ENCODE data around the gene NFKBIZ.

The NFKBIZ gene

DNA sequence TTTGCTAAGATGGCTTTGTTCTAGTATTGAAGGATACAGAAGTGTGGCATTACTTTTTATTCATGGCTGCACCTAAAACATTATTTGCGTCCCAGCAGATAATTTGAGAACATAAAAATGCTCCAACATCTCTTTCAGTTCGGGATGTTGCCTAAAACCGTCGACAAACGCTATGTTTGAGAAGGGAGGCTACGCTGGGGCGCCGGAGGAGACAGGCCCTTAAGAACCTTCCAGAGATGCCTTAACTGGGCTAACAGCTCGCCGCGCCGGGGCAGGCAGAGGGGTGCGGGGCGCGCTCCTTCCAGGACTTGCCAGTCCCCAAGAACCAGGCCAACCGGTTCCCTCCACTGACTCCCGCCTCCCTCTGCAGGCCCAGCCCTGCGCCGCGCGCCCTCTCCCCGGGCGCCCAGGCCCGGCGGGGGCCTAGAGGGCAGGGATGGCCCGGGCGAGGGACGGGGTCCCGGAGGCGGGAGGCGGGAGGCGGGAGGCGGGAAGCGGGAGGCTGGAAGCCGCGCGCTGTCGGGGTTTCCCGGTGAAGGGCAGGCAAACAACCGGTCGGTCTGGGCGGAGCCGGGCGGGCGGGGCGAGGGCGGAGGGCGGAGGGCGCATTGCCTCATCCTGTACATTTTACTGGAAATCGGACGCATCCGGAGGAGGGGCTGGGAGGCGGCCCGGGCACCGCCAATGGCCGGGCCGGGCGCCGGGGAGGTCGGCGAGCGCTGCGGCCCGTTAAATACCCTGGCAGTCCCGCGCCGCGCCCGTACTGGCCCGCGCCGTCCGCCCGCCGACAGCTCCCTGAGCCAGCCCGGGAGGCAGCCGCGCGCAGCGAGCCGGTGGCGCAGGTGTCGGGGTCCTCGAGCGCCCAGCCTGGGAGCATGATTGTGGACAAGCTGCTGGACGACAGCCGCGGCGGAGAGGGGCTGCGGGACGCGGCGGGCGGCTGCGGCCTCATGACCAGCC, at the start of gene NFKBIZ:
NFKBIZ (plus strand) TSS at position 761 of the 960 bp plus-strand sequence; CDS start at position 876, 115 bp downstream.
- in situ Hi-C loops (cut with HindIII; ENCODE audit: low pct_ligation_motif_present, low pct_unique_long_range_greater_than_20kb, low sequenced_read_pairs) = no loop called here
- peak; percentile 90 for DNase-seq

DNA sequence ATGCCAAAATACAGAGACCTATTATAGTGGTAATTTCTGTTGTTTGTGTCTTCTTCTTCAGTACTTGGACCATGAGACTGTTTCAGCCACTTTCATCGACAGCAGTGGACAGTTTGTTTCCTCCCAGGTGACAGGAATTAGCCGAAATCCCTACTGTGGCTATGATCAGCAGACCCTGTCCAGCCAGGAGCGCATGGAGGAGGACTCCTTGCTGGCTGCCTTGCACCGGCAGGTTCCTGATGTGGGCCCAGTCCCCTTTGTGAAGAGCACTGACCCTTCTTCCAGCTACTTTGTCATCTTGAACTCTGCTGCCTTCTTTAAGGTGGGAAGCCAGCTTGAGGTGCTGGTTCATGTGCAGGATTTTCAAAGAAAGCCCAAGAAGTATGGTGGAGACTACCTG, 48.1 kb upstream of the NFKBIZ start:
- no peak for DNase-seq
- in situ Hi-C loops (cut with HindIII; ENCODE audit: low pct_ligation_motif_present, low pct_unique_long_range_greater_than_20kb, low sequenced_read_pairs) = loop anchor here (25.0 kb wide), 1 partner anchor 436 kb away; no protein-coding TSS in a partner anchor

DNA sequence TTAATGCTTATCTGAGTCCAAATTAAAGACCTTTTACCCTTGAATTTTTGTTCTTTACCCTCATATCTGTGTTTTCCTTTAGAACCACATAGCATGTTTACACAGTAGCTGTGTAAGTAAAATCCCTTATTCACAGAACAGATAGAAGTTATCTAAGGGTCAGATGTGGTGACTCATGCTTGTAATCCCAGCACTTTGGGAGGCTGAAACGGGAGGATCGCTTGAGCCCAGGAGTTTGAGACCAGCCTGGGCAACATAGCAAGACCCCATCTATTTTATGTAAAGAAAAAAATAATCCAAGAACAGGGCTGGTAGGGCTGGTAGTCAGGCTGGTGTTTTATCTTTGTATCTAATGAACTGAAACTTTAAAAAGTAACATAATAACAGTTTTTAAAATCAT, 47.1 kb upstream of the NFKBIZ start:
- no peak for DNase-seq
- in situ Hi-C loops (cut with HindIII; ENCODE audit: low pct_ligation_motif_present, low pct_unique_long_range_greater_than_20kb, low sequenced_read_pairs) = loop anchor here (25.0 kb wide), 1 partner anchor 435 kb away; no protein-coding TSS in a partner anchor

DNA sequence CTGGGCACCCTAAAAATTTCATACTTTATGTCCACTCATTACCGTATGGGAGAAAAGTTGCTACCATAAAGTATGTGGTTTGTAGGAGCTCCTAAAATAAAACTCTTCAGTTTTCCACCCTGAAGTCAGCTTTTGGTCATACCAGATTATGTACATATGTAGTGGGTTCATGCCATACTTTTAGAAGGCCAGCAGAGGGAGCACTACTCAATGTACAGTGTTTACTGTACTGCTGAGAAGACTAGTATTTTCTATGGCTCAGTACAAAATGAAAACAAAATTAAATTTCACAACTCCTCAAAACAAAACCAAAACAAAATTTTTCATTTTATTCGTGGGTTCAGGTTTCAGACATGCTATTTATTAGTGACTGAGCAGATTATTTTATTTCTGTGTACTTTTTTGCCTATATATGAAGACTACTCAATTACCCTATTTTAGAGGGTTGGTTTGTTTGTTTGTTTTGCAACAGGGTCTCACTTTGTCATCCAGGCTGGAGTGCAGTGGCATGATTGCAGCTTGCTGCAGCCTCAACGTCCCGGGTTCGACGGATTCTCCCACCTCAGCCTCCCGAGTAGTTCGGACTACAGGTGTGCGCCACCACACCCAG, 46.0 kb upstream of the NFKBIZ start:
- in situ Hi-C loops (cut with HindIII; ENCODE audit: low pct_ligation_motif_present, low pct_unique_long_range_greater_than_20kb, low sequenced_read_pairs) = loop anchor here (25.0 kb wide), 1 partner anchor 434 kb away; no protein-coding TSS in a partner anchor
- peak; percentile 75 for DNase-seq

GRCh38 chr3:101803939-101804338, 45.4 kb upstream of the NFKBIZ start:
- no peak for DNase-seq
- in situ Hi-C loops (cut with HindIII; ENCODE audit: low pct_ligation_motif_present, low pct_unique_long_range_greater_than_20kb, low sequenced_read_pairs) = loop anchor here (25.0 kb wide), 1 partner anchor 433 kb away; no protein-coding TSS in a partner anchor

DNA sequence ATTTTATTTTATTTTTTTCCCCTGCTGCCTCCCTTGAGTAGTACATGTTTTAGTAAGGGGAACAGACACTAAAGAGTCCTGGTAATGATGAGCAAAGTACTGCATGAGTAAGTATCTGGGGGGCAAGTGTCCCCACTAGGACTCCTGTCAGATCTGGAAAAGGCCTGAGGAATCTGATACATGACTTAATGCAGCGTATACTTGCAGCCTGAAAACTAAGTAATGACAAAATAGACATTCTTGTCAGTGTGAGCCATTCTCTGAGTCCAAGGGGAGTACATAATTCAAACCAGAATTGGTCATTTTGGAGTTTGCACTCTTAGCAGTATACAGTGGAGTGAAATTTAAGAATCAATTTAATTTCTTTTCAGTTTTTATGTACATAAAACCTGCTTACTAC, 42.8 kb upstream of the NFKBIZ start:
- in situ Hi-C loops (cut with HindIII; ENCODE audit: low pct_ligation_motif_present, low pct_unique_long_range_greater_than_20kb, low sequenced_read_pairs) = loop anchor here (25.0 kb wide), 1 partner anchor 431 kb away; no protein-coding TSS in a partner anchor
- no peak for DNase-seq

DNA sequence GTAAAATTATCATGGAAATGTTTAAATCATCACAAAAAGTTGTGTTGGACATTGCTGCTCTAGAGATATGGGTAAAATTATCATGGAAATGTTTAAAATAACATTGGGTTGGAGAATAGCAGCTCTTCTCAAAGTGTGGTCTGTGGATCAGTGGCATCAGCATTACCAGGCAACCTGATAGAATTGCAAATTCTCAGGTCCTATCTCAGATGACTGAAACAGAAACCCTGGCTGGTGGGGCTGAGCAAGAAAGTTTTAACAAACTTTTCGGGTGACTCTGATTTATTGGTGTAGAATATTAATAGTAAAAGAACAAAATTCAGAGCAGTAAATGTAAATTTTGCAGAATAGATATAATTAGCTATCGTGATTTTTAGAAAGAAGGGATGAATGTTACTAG, 41.4 kb upstream of the NFKBIZ start:
- DNase-seq = no peak
- in situ Hi-C loops (cut with HindIII; ENCODE audit: low pct_ligation_motif_present, low pct_unique_long_range_greater_than_20kb, low sequenced_read_pairs) = loop anchor here (25.0 kb wide), 1 partner anchor 429 kb away; no protein-coding TSS in a partner anchor

DNA sequence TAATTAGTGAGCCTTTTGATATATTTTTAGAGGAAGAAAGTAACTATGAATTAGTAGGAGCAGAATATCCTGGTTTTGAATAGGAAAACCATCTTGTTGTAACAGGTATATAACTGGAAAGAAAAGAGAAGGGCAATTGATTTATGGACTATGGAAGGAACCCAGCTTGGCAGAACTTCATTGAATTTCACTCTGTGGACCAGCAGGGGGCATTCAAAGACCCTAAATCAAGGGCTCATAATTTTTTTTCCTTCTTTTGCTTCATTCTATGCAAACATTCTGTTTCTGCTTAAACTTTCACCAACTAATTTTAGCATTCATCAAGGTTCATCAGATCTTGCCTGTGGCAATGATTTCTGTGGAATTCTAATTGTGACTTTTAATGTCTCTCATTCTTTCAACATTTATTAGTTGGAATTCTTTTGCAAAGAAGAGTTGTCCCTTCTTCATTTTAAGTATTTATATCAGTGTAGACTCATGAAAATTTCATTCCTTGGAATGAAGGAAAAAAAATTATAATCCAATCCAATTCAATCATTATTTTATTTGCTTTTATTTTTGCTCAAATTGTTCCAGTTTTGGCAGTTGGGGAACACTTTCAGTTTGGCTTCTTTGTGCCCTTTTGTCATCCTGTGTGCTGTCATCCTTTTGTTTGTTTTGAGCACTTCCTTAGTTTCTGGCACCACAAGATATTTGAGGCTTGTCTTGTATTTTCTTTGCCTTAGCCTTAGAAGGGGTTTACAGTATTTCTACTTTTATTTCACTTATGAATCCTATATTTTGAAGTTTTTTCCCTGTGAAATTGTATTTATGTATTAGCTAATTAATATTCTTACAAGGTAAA, 39.9 kb upstream of the NFKBIZ start:
- DNase-seq = peak; percentile 59
- in situ Hi-C loops (cut with HindIII; ENCODE audit: low pct_ligation_motif_present, low pct_unique_long_range_greater_than_20kb, low sequenced_read_pairs) = loop anchor here (25.0 kb wide), 1 partner anchor 428 kb away; no protein-coding TSS in a partner anchor

DNA sequence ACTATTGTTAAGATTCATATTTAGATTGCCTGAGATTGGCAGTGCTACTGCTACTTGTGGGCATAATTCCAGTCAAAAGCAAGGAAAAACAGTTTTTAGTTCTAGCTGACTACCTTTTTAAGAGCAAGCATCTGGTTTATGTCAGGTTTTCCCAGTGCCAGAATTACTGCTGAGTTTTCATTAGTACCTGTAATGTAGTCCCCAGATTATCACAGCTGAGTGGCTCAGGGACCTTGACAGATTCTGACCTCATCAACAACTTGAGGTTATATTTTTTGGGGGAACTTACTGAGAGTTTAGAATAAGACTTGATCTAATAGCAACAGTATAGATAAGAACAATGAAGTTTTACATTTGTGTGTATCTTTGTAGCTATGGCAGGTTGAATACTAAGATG, 39.3 kb upstream of the NFKBIZ start:
- in situ Hi-C loops (cut with HindIII; ENCODE audit: low pct_ligation_motif_present, low pct_unique_long_range_greater_than_20kb, low sequenced_read_pairs) = loop anchor here (25.0 kb wide), 1 partner anchor 427 kb away; no protein-coding TSS in a partner anchor
- no peak for DNase-seq

DNA sequence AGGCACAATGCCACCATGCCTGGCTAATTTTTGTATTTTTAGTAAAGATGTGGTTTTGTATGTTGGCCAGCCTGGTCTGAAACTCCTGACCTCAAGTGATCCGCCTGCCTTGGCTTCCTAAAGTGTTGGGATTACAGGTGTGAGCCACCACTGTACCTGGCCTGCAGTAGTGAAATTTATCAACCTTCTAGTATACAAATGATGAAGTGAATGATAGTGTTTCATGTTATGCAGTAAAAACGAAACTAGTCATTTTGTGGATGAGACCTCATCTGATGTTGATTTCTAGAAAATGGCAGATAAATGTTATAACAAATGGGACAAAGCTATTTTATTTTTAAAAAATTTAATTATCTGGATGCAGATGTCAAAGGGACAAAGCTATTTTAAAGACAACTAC, 37.4 kb upstream of the NFKBIZ start:
- no peak for DNase-seq
- in situ Hi-C loops (cut with HindIII; ENCODE audit: low pct_ligation_motif_present, low pct_unique_long_range_greater_than_20kb, low sequenced_read_pairs) = loop anchor here (25.0 kb wide), 1 partner anchor 425 kb away; no protein-coding TSS in a partner anchor

DNA sequence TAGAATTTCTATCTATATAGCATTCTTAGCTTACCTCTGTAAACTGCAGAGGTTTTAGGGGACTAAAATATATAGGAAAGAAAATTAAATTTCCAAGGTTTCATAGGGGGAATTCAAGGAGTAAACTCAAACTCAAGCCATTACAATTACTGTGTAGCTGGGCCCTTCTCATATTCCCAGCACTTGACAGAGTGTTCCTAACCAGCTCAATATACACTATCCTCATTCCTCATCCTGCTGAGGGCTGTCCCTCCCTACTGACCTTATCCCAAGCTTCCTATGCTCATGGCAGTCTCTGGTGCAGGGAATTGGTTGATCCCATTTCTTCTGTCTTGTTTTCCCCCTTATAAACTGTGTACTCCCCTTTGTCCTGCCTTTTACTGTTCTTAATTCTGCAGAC, 36.4 kb upstream of the NFKBIZ start:
- in situ Hi-C loops (cut with HindIII; ENCODE audit: low pct_ligation_motif_present, low pct_unique_long_range_greater_than_20kb, low sequenced_read_pairs) = loop anchor here (25.0 kb wide), 1 partner anchor 424 kb away; no protein-coding TSS in a partner anchor

DNA sequence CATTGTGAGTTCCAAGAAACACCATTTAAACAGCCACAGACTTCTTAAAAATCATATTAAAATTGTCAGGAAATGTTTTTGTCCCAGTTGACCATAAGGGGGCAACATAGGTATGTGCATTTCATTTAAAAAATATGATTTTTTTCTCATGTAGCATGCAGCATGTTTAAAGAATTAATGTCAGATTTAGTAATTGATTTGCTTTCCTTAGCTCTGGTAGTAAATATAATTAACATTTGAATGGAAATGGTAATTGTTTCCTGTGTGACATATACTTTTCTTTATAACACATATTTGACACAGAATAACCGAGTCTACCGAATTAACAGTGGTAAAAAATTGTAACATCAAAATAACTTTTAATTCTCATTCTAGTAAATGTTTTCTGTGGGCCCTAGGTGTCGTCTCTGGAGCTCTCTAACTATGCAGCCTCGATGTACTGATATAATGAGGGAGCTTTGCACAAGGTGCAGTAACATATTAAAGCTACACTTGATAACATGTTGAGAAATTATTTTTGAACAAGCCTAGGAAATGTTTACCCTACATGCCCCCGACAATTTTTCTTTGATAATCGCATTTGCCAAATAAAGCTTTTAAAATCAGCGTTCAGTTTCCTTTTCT, 35.4 kb upstream of the NFKBIZ start:
- peak; percentile 53 for DNase-seq
- in situ Hi-C loops (cut with HindIII; ENCODE audit: low pct_ligation_motif_present, low pct_unique_long_range_greater_than_20kb, low sequenced_read_pairs) = loop anchor here (25.0 kb wide), 1 partner anchor 423 kb away; no protein-coding TSS in a partner anchor

More for the DNA sequence above, 36.4 kb upstream of the NFKBIZ start:
- no peak for DNase-seq

DNA sequence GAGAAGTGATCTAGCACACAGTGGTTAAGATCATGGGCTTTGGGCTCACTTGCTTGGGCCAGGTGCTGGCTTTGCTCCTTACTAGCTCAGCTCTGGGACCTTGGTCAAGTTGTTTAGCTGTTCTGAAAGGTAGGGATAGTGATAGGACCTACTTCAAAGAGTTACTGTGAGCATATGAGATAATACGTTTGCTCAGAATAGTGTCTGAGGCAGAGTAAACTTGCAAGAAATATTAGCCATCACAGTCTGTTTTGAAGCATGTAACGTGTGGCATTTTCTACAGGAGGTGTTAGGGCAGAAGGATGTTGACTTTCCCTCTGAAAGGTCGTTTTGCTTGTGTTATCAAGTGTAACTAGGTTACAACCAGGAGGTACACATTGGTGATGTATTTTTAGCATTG, 34.5 kb upstream of the NFKBIZ start:
- in situ Hi-C loops (cut with HindIII; ENCODE audit: low pct_ligation_motif_present, low pct_unique_long_range_greater_than_20kb, low sequenced_read_pairs) = loop anchor here (25.0 kb wide), 1 partner anchor 422 kb away; no protein-coding TSS in a partner anchor

DNA sequence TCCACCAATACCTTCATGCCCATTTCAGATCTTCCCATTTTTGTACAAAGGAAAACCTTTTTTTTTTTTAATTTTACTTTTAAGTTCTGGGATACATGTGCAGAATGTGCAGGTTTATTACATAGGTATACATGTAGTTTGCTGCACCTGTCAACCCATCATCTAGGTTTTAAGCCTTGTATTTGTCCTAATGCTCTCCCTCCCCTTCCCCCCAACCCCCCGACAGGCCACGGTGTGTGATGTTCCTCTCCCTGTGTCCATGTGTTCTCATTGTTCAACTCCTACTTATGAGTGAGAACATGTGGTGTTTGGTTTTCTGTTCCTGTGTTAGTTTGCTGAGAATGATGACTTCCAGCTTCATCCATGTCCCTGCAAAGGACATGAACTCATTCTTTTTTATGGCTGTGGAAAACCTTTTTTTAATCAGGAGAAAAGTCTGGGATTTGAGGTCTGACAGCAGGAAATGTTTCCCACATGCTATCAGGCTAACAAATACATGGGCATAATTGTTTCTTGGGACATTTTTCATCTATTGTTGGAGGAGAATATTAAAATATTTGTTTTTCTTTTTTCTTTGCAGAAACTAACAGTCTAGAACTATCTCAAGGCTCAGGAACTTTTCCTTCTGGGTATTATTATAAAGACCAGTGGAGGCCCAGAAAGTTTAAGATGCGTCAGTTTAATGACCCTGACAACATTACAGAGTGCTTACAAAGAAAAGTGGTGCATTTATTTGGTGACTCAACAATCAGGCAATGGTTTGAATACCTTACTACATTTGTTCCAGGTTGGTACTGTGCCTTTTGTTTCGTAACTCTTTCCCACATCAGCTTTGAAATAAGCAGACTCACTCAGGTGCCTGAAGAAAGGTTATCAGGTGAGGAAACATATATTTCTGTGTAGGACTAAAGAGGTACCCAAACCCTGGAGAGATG, 32.8 kb upstream of the NFKBIZ start:
- in situ Hi-C loops (cut with HindIII; ENCODE audit: low pct_ligation_motif_present, low pct_unique_long_range_greater_than_20kb, low sequenced_read_pairs) = loop anchor here (25.0 kb wide), 1 partner anchor 421 kb away; no protein-coding TSS in a partner anchor
- DNase-seq = no peak

More for the DNA sequence above, 34.5 kb upstream of the NFKBIZ start:
- DNase-seq = no peak

DNA sequence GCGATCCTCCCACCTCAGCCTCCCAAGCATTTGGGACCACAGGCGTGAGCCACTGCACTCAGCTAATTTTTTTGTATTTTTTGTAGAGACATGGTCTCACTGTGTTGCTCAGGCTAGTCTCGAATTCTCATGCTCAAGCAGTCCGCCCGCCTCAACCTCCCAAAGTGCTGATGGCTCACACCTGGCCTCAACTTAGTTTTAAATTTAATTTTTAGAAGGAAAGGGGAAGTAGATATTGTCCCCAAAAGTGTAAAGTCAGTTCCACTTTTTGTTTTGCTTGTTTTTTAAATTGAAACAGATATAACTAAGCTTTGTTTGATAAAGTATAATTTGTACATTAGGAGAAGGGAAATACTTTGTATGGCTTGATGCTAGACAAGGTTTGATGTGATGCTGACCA, 31.3 kb upstream of the NFKBIZ start:
- DNase-seq = no peak
- in situ Hi-C loops (cut with HindIII; ENCODE audit: low pct_ligation_motif_present, low pct_unique_long_range_greater_than_20kb, low sequenced_read_pairs) = loop anchor here (25.0 kb wide), 1 partner anchor 419 kb away; no protein-coding TSS in a partner anchor

- no peak for DNase-seq
- in situ Hi-C loops (cut with HindIII; ENCODE audit: low pct_ligation_motif_present, low pct_unique_long_range_greater_than_20kb, low sequenced_read_pairs) = loop anchor here (25.0 kb wide), 1 partner anchor 418 kb away; no protein-coding TSS in a partner anchor
Observed at GRCh38 chr3:101819649-101820206, 29.6 kb upstream of the NFKBIZ start.
